Esophagus (tissue), 2 donors: ENCODE data around the gene HCRT. TPM values are rescaled to one million over a fixed set of nuclear protein-coding genes. Genes with fewer than 3 reads are reported as not detected.
"Not testable (repeated sequence)": the region's sequence is repeated elsewhere in the genome, so short reads cannot be mapped to it uniquely, and the experiment has no call there.

Experiments used
- H3K27ac ChIP-seq, 2 donors: one replicate each; pipeline ENCODE4 v1.5.1; 2013; ENCODE audit warnings: low read depth in 2 of 2, mild to moderate bottlenecking in 2 of 2, inconsistent platforms in 1 of 2, low read length in 1 of 2, moderate library complexity in 1 of 2
- H3K27me3 ChIP-seq, 2 donors: one replicate each; pipeline ENCODE4 v1.6.1; 2013; ENCODE audit warnings: low read length in 2 of 2, control low read depth in 1 of 2, mild to moderate bottlenecking in 1 of 2; ENCODE audit not compliant: insufficient read depth in 2 of 2, control insufficient read depth in 1 of 2
- H3K36me3 ChIP-seq, 2 donors: one replicate each; pipeline ENCODE4 v1.6.1; 2013; ENCODE audit warnings: low read length in 1 of 2; ENCODE audit not compliant: control insufficient read depth in 2 of 2, insufficient read depth in 2 of 2
- H3K4me1 ChIP-seq, 2 donors: one replicate each; pipeline ENCODE4 v1.6.1; 2013; ENCODE audit warnings: low read length in 1 of 2; ENCODE audit not compliant: control insufficient read depth in 2 of 2, insufficient read depth in 2 of 2
- H3K4me3 ChIP-seq, 2 donors: one replicate each; pipeline ENCODE4 v1.5.1; 2013; ENCODE audit warnings: low read length in 2 of 2, mild to moderate bottlenecking in 2 of 2, low read depth in 1 of 2, moderate library complexity in 1 of 2
- H3K9me3 ChIP-seq, 2 donors: one replicate each; pipeline ENCODE4 v1.6.1; 2013; ENCODE audit warnings: mild to moderate bottlenecking in 2 of 2, low read depth in 1 of 2, low read length in 1 of 2, moderate library complexity in 1 of 2; ENCODE audit not compliant: control insufficient read depth in 2 of 2, insufficient read depth in 1 of 2
- WGBS, 2 donors: extraction: QIAGEN DNeasy Blood & Tissue Kit; methylation state at CpG; one replicate each; pipeline ENCODE4 v1.1.7; 2013; 5-methylcytosine and 5-hydroxymethylcytosine counted together
- polyA plus RNA-seq, 2 donors: library from polyadenylated mRNA; stranded (reverse); fragments of 200-250 nt; gene quantifications; one replicate each; pipeline ENCODE4 v1.2.3, GENCODE V29; 2013
- donor health status: healthy with polysubstance abuse.
- donor health status: Bipolar disorder and iron deficiency.

Gene HCRT
- polyA plus RNA-seq, 2 donors: not detected

DNA sequence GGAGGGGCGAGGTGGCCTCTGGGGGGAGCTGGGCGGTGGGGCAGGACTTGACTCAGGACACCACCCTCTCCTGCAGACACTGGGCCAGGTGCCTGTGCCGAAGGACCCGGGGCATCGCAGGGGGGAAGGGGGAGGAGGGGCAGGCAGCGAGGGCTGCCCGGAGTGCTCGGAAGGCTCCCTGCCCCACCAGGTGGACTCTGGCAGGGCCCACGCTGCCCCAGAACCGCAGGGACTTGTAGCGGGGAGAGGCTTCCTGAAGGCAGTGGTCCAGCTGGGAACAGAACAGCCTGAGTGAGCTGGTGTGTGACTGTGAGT is 4.4 kb upstream of the HCRT start:
- 69 to 84% methylated on average over 11 of the region's 11 CpGs for WGBS, 2 donors
- Histone ChIP-seq H3K27me3 (no peaks in the 10 kb centered on the region), H3K27ac (no peak overlapping the region)

GRCh38 chr17:42188749-42189650 is 3.7 kb upstream of the HCRT start:
- peaks cover 0 to 10% of the 10 kb centered on the region in 2 donors for H3K4me1 ChIP-seq
- WGBS, 2 donors: 82 to 84% methylated on average over 19 of the region's 19 CpGs

More for the DNA sequence above, 4.4 kb upstream of the HCRT start:
- no peak overlapping the region for H3K4me3 ChIP-seq
- H3K4me1 ChIP-seq: peaks cover 2 to 8% of the 10 kb centered on the region in 2 donors
- H3K36me3 ChIP-seq: no peaks in the 10 kb centered on the region
- no peaks in the 10 kb centered on the region for H3K9me3 ChIP-seq

GRCh38 chr17:42187833-42188232 is 2.6 kb upstream of the HCRT start:
- Histone ChIP-seq H3K27ac (no peak overlapping the region), H3K9me3 (no peaks in the 10 kb centered on the region), H3K4me1 (peaks cover 0 to 10% of the 10 kb centered on the region in 2 donors), H3K4me3 (no peak overlapping the region), H3K36me3 (no peaks in the 10 kb centered on the region), H3K27me3 (no peaks in the 10 kb centered on the region)
- WGBS, 2 donors: 76 to 81% methylated on average over 2 of the region's 2 CpGs

More at GRCh38 chr17:42188749-42189650, 3.7 kb upstream of the HCRT start:
- no peaks in the 10 kb centered on the region for H3K9me3 ChIP-seq
- H3K36me3 ChIP-seq: no peaks in the 10 kb centered on the region
- H3K4me3 ChIP-seq: no peak overlapping the region
- H3K27ac ChIP-seq: no peak overlapping the region
- H3K27me3 ChIP-seq: no peaks in the 10 kb centered on the region

GRCh38 chr17:42186191-42186590 is 939 bp upstream of the HCRT start:
- H3K27ac ChIP-seq, H3K9me3 ChIP-seq, H3K36me3 ChIP-seq, H3K4me1 ChIP-seq, H3K4me3 ChIP-seq, H3K27me3 ChIP-seq: not testable (repeated sequence)
- WGBS, 2 donors: 88 to 90% methylated on average over 5 of the region's 5 CpGs

DNA sequence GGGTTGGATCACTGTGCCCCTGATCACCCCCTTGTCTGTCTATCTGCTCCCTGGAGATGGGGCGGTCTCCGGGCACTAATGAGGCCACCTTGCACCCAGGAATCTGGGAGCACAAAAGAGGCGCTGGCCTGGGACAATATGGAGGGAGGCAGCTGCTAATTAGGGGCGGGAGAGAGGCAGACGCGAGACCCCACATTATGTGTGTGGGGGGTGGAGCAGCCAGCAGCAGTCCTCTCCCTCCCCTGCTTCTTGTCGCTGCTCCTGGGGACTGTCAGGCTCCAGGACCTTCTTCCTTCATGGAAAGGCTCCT is 324 bp upstream of the HCRT start:
- Histone ChIP-seq H3K9me3 (no peaks in the 10 kb centered on the region), H3K4me1 (peaks cover 5 to 10% of the 10 kb centered on the region in 2 donors)
- WGBS, 2 donors: 68 to 71% methylated on average over 6 to 7 of the region's 7 CpGs

DNA sequence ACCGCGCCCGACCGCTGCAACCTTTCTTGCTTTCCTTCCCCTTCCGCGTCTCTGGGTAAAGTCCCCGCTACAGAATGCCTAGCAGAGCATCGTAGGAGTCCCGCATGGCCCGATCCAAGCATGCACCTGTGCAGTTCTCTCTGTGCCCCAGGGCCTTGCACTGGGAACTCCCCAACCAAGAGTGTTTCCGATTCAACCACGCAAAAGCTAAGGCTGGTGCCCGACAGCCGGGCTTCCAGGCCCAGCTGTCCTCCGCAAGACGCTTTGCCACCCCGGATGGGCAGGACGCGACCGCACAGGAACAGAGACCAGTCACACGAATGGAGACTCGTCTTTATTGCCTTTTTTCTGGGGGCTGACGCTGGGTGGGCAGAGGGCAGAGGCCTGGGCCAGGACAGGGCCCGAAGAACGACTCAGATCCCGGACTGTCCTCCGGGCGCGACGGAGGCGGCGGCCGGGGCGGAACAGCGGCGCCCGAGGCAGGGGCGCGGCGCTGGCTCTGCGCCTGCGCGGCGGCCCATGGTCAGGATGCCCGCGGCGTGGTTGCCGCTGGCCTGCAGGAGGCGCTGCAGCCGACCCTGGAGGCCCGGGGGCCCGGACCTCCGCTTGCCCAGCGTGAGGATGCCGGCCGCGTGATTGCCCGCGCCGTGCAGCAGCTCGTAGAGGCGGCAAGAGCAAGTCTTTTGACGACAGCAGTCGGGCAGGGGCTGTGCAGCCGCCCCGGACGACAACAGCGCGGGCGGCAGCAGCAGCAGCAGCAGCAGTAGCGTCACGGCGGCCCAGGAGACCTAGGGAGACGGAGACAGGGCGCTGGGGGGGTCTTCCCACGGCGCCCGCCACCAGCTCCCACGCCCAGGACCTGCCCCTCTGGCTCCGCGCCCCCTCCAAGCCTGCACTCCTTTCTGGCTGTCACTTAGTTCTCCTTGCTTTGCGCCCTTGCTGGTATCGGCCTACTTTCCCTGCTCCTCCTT is 1.2 kb downstream of the HCRT start:
- Histone ChIP-seq H3K27ac (peak overlapping the region; percentile 23 to 36), H3K4me3 (peak overlapping the region; percentile 29 to 36), H3K9me3 (no peaks in the 10 kb centered on the region), H3K27me3 (peaks cover 0 to 2% of the 10 kb centered on the region in 2 donors), H3K36me3 (no peaks in the 10 kb centered on the region), H3K4me1 (peaks cover 7 to 12% of the 10 kb centered on the region in 2 donors)
- 4% methylated on average over 77 to 83 of the region's 83 CpGs for WGBS, 2 donors

More for the DNA sequence above, 324 bp upstream of the HCRT start:
- H3K36me3 ChIP-seq: no peaks in the 10 kb centered on the region
- H3K4me3 ChIP-seq: no peak overlapping the region
- H3K27ac ChIP-seq: no peak overlapping the region
- peaks cover 0 to 2% of the 10 kb centered on the region in 2 donors for H3K27me3 ChIP-seq

GRCh38 chr17:42182927-42183734 is 2.1 kb downstream of the HCRT start:
- peaks cover 7 to 12% of the 10 kb centered on the region in 2 donors for H3K4me1 ChIP-seq
- H3K27me3 ChIP-seq: peaks cover 0 to 2% of the 10 kb centered on the region in 2 donors
- H3K27ac ChIP-seq: no peak overlapping the region
- H3K36me3 ChIP-seq: no peaks in the 10 kb centered on the region
- no peaks in the 10 kb centered on the region for H3K9me3 ChIP-seq
- 69 to 78% methylated on average over 9 of the region's 9 CpGs for WGBS, 2 donors
- peak overlapping the region in 1 of 2 donors; percentile 36 for H3K4me3 ChIP-seq

- no peaks in the 10 kb centered on the region for H3K9me3 ChIP-seq
- no peak overlapping the region for H3K27ac ChIP-seq
- no peaks in the 10 kb centered on the region for H3K36me3 ChIP-seq
- 85 to 94% methylated on average over 2 of the region's 2 CpGs for WGBS, 2 donors
- H3K27me3 ChIP-seq: peaks cover 0 to 2% of the 10 kb centered on the region in 2 donors
- peaks cover 7 to 12% of the 10 kb centered on the region in 2 donors for H3K4me1 ChIP-seq
- H3K4me3 ChIP-seq: no peak overlapping the region
Observed at GRCh38 chr17:42181851-42182207, 3.4 kb downstream of the HCRT start.
